ENCODE data around the gene KCNK2.

The KCNK2 gene

GRCh38 chr1:215052256-215053015 lies 30.1 kb upstream of the KCNK2 start:
- no peak for TF ChIP-seq ZFX (IDR thresholded peaks at IDR 0.05)
- TF ChIP-seq CTCF (conservative IDR thresholded peaks at IDR 0.05), result no peak

GRCh38 chr1:215054266-215054665 lies 28.3 kb upstream of the KCNK2 start:
- TF ChIP-seq CTCF (conservative IDR thresholded peaks at IDR 0.05) (no peak), ZFX (IDR thresholded peaks at IDR 0.05) (no peak)
- no peak overlapping the region for H3K27ac ChIP-seq

More at GRCh38 chr1:215052256-215053015, 30.1 kb upstream of the KCNK2 start:
- H3K27ac ChIP-seq, result no peak overlapping the region

- H3K27ac ChIP-seq, result no peak overlapping the region
- no peak for TF ChIP-seq CTCF (conservative IDR thresholded peaks at IDR 0.05)
These were observed 27.1 kb upstream of the KCNK2 start for GRCh38 chr1:215055281-215055935.

- TF ChIP-seq CTCF (conservative IDR thresholded peaks at IDR 0.05), result no peak
- no peak overlapping the region for H3K27ac ChIP-seq
These were observed 26.0 kb upstream of the KCNK2 start for GRCh38 chr1:215056584-215056983.

- no peak overlapping the region for H3K27ac ChIP-seq
- TF ChIP-seq CTCF (conservative IDR thresholded peaks at IDR 0.05) (no peak), ZFX (IDR thresholded peaks at IDR 0.05) (no peak)
These were observed 22.6 kb upstream of the KCNK2 start for GRCh38 chr1:215059947-215060346.

GRCh38 chr1:215064327-215064726 lies 18.2 kb upstream of the KCNK2 start:
- H3K27ac ChIP-seq, result no peak overlapping the region
- TF ChIP-seq ZFX (IDR thresholded peaks at IDR 0.05), result no peak
- TF ChIP-seq CTCF (conservative IDR thresholded peaks at IDR 0.05), result no peak

- no peak overlapping the region for H3K27ac ChIP-seq
- TF ChIP-seq ZFX (IDR thresholded peaks at IDR 0.05) (no peak), CTCF (conservative IDR thresholded peaks at IDR 0.05) (no peak)
These were observed 11.5 kb upstream of the KCNK2 start for GRCh38 chr1:215071078-215071477.

Data from C4-2B (cell line).